Peyer's patch (tissue), 4 donors: ENCODE data around the gene TUBA1A. TPM values are rescaled to one million over a fixed set of nuclear protein-coding genes. Genes with fewer than 3 reads are reported as not detected.
A peak's percentile ranks its signal among the peaks of the same experiment; 100 is the strongest.

Source experiments
- DNase-seq, 3 donors: peaks; one replicate each; pipeline ENCODE4 v3.0.0-alpha.2; 2017 to 2019
- H3K27ac ChIP-seq, 4 donors: fragments of 200-600 bp; sonication (generic); one replicate each; pipeline ENCODE4 v1.5.1; 2016 to 2019
- H3K27me3 ChIP-seq, 2 donors: fragments of 200-600 bp; sonication (generic); one replicate each; pipeline ENCODE4 v1.5.1; 2019
- H3K36me3 ChIP-seq, 3 donors: fragments of 200-600 bp; sonication (generic); one replicate each; pipeline ENCODE4 v1.5.1; 2016 to 2019
- H3K4me1 ChIP-seq, 4 donors: fragments of 200-600 bp; sonication (generic); one replicate each; pipeline ENCODE4 v1.5.1; 2016 to 2019
- H3K4me3 ChIP-seq, 4 donors: fragments of 200-600 bp; sonication (generic); 1 replicate in 3 of 4; 2 replicates in 1 of 4; pipeline ENCODE4 v1.5.1; 2016 to 2019; ENCODE audit warnings: mild to moderate bottlenecking in 1 of 4
- H3K9me3 ChIP-seq, 4 donors: fragments of 200-600 bp; sonication (generic); one replicate each; pipeline ENCODE4 v1.5.1; 2016 to 2019; ENCODE audit warnings: mild to moderate bottlenecking in 1 of 4
- CTCF ChIP-seq, 6 experiments: fragments of 450-650 bp in 4 of 6; fragments of 200-600 bp in 2 of 6; sonication (generic) in 1 of 6; IDR thresholded peaks; one replicate each; pipeline ENCODE4 v1.5.1; 2017 to 2019; ENCODE audit warnings: antibody characterized with exemption in 6 of 6, mild to moderate bottlenecking in 3 of 6, moderate library complexity in 1 of 6
- POLR2A ChIP-seq, 2 donors: fragments of 450-650 bp; IDR thresholded peaks; one replicate each; pipeline ENCODE4 v1.5.1; 2017; ENCODE audit warnings: antibody characterized with exemption in 2 of 2, mild to moderate bottlenecking in 2 of 2, moderate library complexity in 2 of 2
- total RNA-seq, 4 donors: library from RNA; depleted of rRNA; stranded (reverse); fragments of >200 nt; gene quantifications; one replicate each; pipeline ENCODE4 v1.1.0, GENCODE V29; 2016

Gene TUBA1A
- total RNA-seq, 4 donors from 2014 or later: 16.5 to 50.3 (median 37.0) TPM

DNA sequence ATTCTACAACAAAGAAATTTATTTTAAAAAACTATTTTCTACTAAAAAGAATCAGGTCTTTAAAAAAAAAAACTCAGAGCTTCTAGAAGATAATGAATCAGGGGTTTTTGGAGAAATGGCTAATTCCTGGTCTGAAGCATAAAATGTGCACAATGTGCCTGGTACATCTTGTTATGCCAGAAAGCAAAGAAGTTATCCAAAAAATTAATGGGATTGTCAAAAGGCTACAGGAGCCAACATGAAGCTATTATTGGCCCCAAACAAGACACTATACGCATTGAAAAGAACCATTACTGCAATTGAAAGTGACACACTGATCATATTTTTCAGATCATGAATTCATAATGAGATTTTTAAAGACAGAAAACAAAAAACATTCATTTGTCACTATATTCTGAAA, 19.3 kb upstream of the TUBA1A start:
- Histone ChIP-seq H3K4me3 (no peak overlapping the region), H3K27me3 (no peaks in the 10 kb centered on the region), H3K9me3 (no peaks in the 10 kb centered on the region), H3K4me1 (no peaks in the 10 kb centered on the region), H3K36me3 (no peaks in the 10 kb centered on the region), H3K27ac (no peak overlapping the region)
- no peak for TF ChIP-seq POLR2A (IDR thresholded peaks at IDR 0.05)
- DNase-seq: no peak

DNA sequence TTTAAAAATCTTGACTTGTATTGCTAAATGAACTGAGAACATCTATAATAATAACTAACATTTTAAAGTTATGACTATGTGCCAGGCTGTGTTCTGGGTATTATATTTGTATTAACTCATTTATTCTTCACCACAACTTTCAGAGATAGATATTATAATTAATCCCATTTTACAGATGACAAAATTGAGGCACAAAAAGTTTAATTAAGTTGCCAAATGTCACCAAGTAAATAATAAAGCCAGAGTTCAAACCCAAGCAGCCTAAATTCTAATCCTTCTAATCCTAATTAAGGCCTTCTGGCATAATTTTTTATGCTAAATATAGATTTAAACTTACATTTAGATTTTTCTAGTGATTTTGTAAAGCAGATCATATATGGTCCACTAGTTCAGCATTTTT, 17.5 kb upstream of the TUBA1A start:
- no peak overlapping the region for H3K4me3 ChIP-seq
- DNase-seq: no peak
- H3K4me1 ChIP-seq: peaks cover 0 to 7% (median 3%) of the 10 kb centered on the region in 4 donors
- TF ChIP-seq CTCF (IDR thresholded peaks at IDR 0.05) (no peak), POLR2A (IDR thresholded peaks at IDR 0.05) (no peak)
- H3K27ac ChIP-seq: no peak overlapping the region
- H3K27me3 ChIP-seq: no peaks in the 10 kb centered on the region
- H3K9me3 ChIP-seq: no peaks in the 10 kb centered on the region
- H3K36me3 ChIP-seq: no peaks in the 10 kb centered on the region

- Histone ChIP-seq H3K27me3 (no peaks in the 10 kb centered on the region), H3K27ac (peak overlapping the region in 2 of 4 donors; percentile 38 to 74), H3K4me1 (peaks cover 0 to 11% (median 3%) of the 10 kb centered on the region in 4 donors), H3K9me3 (no peaks in the 10 kb centered on the region), H3K36me3 (no peaks in the 10 kb centered on the region), H3K4me3 (no peak overlapping the region)
- DNase-seq: no peak
- TF ChIP-seq POLR2A (IDR thresholded peaks at IDR 0.05) (no peak), CTCF (IDR thresholded peaks at IDR 0.05) (no peak)
These were observed 12.9 kb upstream of the TUBA1A start for GRCh38 chr12:49201595-49202295.

DNA sequence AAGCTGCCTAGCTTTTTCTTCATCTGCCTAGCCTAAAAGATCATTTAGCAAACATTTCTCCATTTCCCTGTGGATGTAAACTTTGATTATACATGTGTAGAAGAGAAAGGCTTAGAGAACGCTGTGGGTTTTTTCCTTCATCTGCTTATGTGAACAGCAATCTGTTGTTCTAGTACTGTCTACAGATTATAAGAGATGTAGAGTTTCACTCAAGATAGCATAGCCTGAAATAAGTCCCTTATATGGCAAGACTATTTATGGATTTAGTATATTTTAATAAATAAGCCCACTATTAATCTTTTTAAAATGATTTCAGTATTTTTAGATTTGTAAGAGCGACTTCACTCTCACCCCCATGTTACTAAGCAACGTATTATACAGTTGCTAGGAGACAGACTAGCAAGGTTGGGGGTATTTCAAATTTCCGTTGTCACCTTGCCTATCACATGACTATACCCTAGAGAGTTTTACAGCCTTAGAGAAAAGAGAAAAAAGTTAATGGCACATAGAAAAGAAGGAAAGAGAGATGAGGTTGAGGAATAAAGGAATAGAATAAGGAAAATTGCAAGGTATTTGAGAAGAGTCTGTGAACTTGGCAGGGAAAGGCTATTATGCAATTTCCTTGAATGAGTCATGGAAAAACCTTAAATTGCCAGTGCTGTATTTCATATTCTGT, 12.2 kb upstream of the TUBA1A start:
- TF ChIP-seq CTCF (IDR thresholded peaks at IDR 0.05): no peak
- Histone ChIP-seq H3K27ac (peak overlapping the region in 2 of 4 donors; percentile 38 to 74), H3K9me3 (no peaks in the 10 kb centered on the region), H3K27me3 (no peaks in the 10 kb centered on the region), H3K4me1 (peaks cover 0 to 11% (median 3%) of the 10 kb centered on the region in 4 donors), H3K4me3 (no peak overlapping the region), H3K36me3 (no peaks in the 10 kb centered on the region)
- DNase-seq: no peak

DNA sequence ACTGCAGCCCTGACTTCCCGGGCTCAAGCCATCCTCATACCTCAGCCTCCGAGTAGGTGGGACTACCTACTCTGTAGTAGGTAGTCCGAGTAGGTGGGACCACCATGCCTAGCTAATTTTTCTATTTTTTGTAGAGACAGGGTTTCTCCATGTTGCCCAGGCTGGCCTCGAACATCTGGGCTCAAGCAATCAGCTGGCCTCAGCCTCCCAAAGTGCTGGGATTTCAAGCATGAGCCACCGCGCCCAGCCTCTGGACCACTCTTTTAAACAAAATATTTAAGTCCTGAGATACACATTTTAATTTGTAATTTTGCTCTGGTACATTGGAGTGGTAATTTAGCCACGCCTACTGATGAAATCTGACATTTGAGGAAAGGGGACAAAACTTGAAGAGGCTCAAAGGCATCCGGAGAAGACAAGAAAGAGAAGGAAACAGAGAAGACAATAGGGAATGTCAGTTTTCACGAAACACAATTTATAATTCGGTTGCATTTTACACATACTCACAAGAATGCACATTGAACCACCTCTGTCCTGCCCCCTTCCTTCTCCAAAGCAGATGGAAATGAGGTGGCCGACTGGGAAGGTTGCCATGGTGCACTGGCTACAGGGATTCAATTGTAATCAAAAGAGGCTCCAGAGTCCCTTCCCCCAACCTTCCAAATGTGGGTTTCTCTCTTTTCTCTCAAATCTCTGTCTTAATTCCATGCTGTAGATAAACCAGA, 9.7 kb upstream of the TUBA1A start:
- DNase-seq: no peak
- Histone ChIP-seq H3K4me3 (no peak overlapping the region), H3K27me3 (no peaks in the 10 kb centered on the region), H3K27ac (no peak overlapping the region), H3K9me3 (no peaks in the 10 kb centered on the region), H3K4me1 (peaks cover 0 to 11% (median 3%) of the 10 kb centered on the region in 4 donors), H3K36me3 (no peaks in the 10 kb centered on the region)
- TF ChIP-seq CTCF (IDR thresholded peaks at IDR 0.05) (no peak), POLR2A (IDR thresholded peaks at IDR 0.05) (no peak)

GRCh38 chr12:49197256-49197655, 8.4 kb upstream of the TUBA1A start:
- no peaks in the 10 kb centered on the region for H3K36me3 ChIP-seq
- H3K4me3 ChIP-seq: no peak overlapping the region
- H3K9me3 ChIP-seq: no peaks in the 10 kb centered on the region
- no peak overlapping the region for H3K27ac ChIP-seq
- H3K4me1 ChIP-seq: peaks cover 0 to 11% (median 3%) of the 10 kb centered on the region in 4 donors
- no peaks in the 10 kb centered on the region for H3K27me3 ChIP-seq
- DNase-seq: no peak
- TF ChIP-seq POLR2A (IDR thresholded peaks at IDR 0.05): no peak
- TF ChIP-seq CTCF (IDR thresholded peaks at IDR 0.05): no peak
